Calu3 (cell line): ENCODE data around the gene SNTG2. TPM values are rescaled to one million over a fixed set of nuclear protein-coding genes. Genes with fewer than 3 reads are reported as not detected.

ENCODE experiments used
- BruUV-seq: library from RNA; stranded (reverse); fragments of 400-500 nt; replicated peaks from 2 replicates; lab custom pipeline; 2021; lab: Mats Ljungman, UMichigan
- CTCF ChIA-PET: fragments of 300-600 bp; sonication (Branson Sonifier 250); formaldehyde crosslinking; loops from one replicate; lab custom pipeline; 2022; ENCODE audit warnings: antibody characterized with exemption; lab: Charles Lee
- DNase-seq: peaks from one replicate; pipeline ENCODE4 v3.0.0; 2022
- H3K27ac Mint-ChIP-seq: one replicate; pipeline ENCODE4 v1.8.0; 2022; ENCODE audit warnings: mixed read lengths; ENCODE audit not compliant: unreplicated experiment
- H3K27me3 Mint-ChIP-seq: one replicate; pipeline ENCODE4 v1.8.0; 2022; ENCODE audit warnings: mixed read lengths; ENCODE audit not compliant: unreplicated experiment
- H3K36me3 Mint-ChIP-seq: one replicate; pipeline ENCODE4 v1.8.0; 2022; ENCODE audit warnings: mild to moderate bottlenecking, moderate library complexity, mixed read lengths; ENCODE audit not compliant: insufficient read depth, unreplicated experiment
- H3K4me1 Mint-ChIP-seq: one replicate; pipeline ENCODE4 v1.8.0; 2022; ENCODE audit warnings: mild to moderate bottlenecking, low read depth, mixed read lengths; ENCODE audit not compliant: unreplicated experiment
- H3K4me3 Mint-ChIP-seq: one replicate; pipeline ENCODE4 v1.8.0; 2022; ENCODE audit warnings: mild to moderate bottlenecking, low read depth, moderate library complexity, mixed read lengths; ENCODE audit not compliant: unreplicated experiment
- H3K9me3 Mint-ChIP-seq: one replicate; pipeline ENCODE4 v1.8.0; 2022; ENCODE audit warnings: low read depth, mixed read lengths; ENCODE audit not compliant: unreplicated experiment
- CTCF ChIP-seq: fragments of 200-600 bp; IDR thresholded peaks from one replicate; pipeline ENCODE4 v1.8.0; 2022; ENCODE audit warnings: antibody characterized with exemption; ENCODE audit not compliant: unreplicated experiment
- intact Hi-C: fragments of 100-400 bp; cut with micrococcal nuclease; formaldehyde crosslinking; loops from one replicate; pipeline ENCODE4 v1.10.0; 2022; ENCODE audit not compliant: unreplicated experiment
- total RNA-seq: library from RNA; stranded (reverse); gene quantifications from 2 replicates; pipeline ENCODE4 v1.2.3, GENCODE V29; 2022

SNTG2 gene
- total RNA-seq, 1 experiment from 2014 or later, result not detected

- BruUV-seq, result no TSS peak
- TF ChIP-seq CTCF, result no peak
- no peak overlapping the region for H3K4me3 Mint-ChIP-seq
- no peak for DNase-seq
- CTCF ChIA-PET, result no interaction called here
- no peak overlapping the region for H3K27ac Mint-ChIP-seq
- no peaks in the 10 kb centered on the region for H3K4me1 Mint-ChIP-seq
- H3K9me3 Mint-ChIP-seq, result peaks cover 11% of the 10 kb centered on the region
- H3K36me3 Mint-ChIP-seq, result no peaks in the 10 kb centered on the region
- H3K27me3 Mint-ChIP-seq, result no peaks in the 10 kb centered on the region
- intact Hi-C loops, result no loop called here
Measured at GRCh38 chr2:1071650-1072049, 121.0 kb downstream of the SNTG2 start.

- Mint-ChIP-seq H3K27me3 (no peaks in the 10 kb centered on the region), H3K36me3 (no peaks in the 10 kb centered on the region), H3K27ac (no peak overlapping the region), H3K4me3 (no peak overlapping the region), H3K4me1 (no peaks in the 10 kb centered on the region), H3K9me3 (peaks cover 9% of the 10 kb centered on the region)
- DNase-seq, result no peak
- BruUV-seq, result no TSS peak
- TF ChIP-seq CTCF, result no peak
- intact Hi-C loops, result no loop called here
- CTCF ChIA-PET, result no interaction called here
Measured at GRCh38 chr2:1072250-1072649, 121.6 kb downstream of the SNTG2 start.

- no peaks in the 10 kb centered on the region for H3K27me3 Mint-ChIP-seq
- H3K4me3 Mint-ChIP-seq, result no peak overlapping the region
- no peak overlapping the region for H3K27ac Mint-ChIP-seq
- TF ChIP-seq CTCF, result no peak
- BruUV-seq, result no TSS peak
- H3K36me3 Mint-ChIP-seq, result no peaks in the 10 kb centered on the region
- no peaks in the 10 kb centered on the region for H3K4me1 Mint-ChIP-seq
- CTCF ChIA-PET, result no interaction called here
- DNase-seq, result no peak
- H3K9me3 Mint-ChIP-seq, result peaks cover 20% of the 10 kb centered on the region
- intact Hi-C loops, result no loop called here
Measured at GRCh38 chr2:1077911-1078310, 127.3 kb downstream of the SNTG2 start.

- Mint-ChIP-seq H3K36me3 (no peaks in the 10 kb centered on the region), H3K4me1 (no peaks in the 10 kb centered on the region), H3K9me3 (peaks cover 20% of the 10 kb centered on the region), H3K27ac (no peak overlapping the region), H3K4me3 (no peak overlapping the region), H3K27me3 (no peaks in the 10 kb centered on the region)
- BruUV-seq, result no TSS peak
- CTCF ChIA-PET, result no interaction called here
- no peak for TF ChIP-seq CTCF
- intact Hi-C loops, result no loop called here
- DNase-seq, result no peak
Measured at GRCh38 chr2:1078326-1078725, 127.7 kb downstream of the SNTG2 start.
